Medulla oblongata (tissue), 1 donor: ENCODE measurements around the gene SIVA1.
A peak's percentile ranks its signal among the peaks of the same experiment; 100 is the strongest.

Source experiments
- DNase-seq: peaks from one replicate; pipeline ENCODE4 v3.0.0-alpha.2; 2015; ENCODE audit errors: extremely low spot score

Gene SIVA1

DNA sequence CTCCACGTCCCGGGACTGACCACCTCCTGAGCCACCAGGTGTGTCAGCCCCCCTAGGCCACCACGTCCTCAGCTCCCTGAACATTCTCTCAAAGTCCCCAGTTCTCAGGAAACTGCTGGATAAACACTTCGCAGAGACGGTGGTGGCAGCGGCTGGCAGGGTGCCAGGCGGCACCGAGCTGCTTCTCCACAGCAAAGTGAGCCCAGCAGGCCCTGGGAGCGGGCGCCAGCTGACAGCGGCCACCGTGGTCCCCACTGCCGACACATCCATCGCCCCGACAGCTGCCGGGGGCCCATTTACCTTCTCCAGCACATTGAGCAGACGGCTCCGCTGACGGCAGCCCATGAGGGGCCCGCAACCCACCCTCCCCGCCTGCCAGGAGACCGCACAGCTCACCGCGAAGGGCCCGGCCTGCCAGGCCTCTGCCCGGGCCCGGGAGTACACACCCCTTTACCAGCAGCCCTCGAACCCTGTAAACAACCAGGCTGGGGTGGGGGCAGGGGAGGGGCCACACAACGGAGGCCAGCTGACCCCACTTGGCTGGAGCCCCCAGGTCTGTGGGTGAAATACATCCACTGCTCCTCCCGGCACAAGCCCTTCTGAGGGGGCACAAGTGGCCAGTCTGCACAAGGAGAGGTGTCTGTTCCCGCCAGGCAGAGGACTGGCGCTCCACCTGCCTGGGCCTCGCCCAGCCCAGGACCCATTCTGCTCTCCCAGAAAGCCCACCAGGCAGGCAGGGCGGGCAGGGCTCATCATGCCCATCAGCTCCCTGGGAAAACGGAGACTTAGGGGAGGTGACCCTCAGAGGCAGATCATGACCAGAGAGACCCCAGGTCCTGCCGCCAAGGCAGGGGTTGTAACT, 32.1 kb downstream of the SIVA1 start:
- no peak for DNase-seq

DNA sequence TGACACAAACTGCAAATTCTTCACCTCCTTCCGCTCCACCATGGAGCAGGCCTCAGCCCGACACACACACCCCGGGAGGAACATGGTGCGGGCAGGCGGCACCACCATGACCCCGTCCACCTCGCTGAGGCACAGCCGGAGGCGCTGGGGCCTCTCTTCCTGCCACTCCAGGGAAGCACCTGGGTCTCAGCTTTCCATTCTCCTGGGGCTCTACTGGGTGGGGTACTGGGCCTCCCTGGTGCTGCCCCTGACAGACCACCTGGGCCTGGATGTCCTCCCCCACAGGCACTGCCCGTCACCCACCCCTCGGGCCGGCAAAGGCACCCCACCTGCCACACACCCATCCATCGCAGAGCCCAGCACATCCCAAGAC, 32.7 kb downstream of the SIVA1 start:
- no peak for DNase-seq

DNA sequence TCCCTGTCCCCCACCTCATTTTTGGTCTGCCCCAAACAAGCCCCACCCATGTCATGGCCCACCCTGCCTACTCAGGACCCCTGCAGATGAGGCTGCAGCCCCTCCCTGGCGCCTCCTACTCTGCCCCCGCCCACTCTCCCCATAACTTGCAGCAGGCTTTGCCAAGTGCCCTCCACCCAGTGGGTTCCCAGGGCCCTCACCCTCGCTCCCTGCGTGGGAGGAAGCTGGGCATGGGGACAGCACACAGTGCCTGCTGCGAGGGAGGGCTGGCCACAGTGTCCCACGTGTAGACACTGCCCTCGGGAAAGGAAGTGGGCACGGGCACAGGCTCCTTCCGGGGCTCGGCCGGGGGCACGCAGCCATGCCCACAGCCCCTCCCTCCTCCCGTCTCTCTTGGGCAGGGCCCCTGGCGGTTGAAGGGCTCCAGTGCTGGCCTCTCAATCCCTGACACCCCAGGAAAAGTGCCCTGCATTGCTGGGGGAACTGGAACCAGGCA, 33.2 kb downstream of the SIVA1 start:
- DNase-seq = peak; percentile 33

DNA sequence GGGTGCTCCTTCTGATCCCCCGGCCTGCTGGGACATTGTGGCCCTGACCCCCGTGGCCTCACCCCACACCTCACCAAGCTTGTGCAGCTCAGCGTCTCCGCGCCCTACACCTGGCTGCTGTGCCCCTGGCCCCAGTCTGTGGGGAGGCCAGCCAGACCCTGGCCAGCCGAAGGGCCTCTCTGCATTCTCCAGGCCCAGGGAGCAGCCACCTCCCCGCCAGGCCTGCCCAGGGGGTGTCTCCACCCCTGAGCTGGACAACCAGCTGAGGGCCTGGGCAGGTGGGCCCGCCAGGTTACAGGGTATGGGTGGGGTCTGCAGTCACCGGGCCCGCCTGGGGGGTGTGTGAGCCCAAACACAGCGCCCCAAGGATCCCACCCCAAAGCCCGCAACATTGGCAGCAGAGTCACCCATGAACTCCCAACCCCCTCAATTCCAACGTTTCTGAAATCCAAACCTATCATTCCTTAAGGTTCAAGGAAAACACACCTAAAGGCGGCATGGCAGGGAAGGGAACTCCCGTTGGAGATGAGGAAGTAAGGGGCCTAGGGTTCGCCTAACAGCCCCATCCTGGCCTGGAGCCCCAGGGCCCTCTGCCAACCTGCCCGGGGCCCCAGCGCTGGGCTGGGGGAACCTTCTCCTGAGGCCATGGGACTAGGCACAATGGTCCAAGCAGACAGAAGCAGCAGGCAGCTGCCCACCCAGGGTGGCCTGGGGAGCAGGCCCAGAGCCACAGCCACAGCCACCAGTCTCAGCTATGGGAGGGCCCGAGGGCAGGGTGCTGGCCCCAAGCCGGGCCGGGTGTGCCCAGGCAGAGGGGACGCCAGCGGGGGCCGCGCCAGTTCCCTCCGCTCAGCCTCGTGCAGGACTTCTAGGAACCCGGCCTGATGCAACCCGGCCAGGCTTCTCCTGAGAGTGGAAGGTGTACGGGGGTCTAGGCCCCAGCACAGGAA, 34.1 kb downstream of the SIVA1 start:
- DNase-seq = no peak

DNA sequence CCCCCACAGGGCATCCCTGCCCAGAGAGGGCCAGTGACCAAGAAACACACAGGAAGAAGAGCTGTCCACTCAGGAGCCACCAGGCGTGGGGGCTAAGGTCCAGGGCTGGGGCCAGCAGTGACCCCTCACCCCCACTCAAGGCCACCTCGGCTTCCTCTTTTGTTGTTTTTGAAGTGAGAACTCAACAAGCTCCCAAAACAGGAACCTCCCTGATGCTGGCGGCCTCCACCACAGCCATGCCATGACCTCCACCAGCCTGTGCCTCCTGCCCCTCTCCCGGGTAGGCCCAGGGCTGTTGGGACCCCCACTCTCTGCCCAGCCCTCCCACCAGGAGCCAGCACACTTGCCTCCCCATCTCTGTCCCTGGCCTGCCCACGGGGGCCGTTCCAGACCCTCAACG, 34.8 kb downstream of the SIVA1 start:
- no peak for DNase-seq

DNA sequence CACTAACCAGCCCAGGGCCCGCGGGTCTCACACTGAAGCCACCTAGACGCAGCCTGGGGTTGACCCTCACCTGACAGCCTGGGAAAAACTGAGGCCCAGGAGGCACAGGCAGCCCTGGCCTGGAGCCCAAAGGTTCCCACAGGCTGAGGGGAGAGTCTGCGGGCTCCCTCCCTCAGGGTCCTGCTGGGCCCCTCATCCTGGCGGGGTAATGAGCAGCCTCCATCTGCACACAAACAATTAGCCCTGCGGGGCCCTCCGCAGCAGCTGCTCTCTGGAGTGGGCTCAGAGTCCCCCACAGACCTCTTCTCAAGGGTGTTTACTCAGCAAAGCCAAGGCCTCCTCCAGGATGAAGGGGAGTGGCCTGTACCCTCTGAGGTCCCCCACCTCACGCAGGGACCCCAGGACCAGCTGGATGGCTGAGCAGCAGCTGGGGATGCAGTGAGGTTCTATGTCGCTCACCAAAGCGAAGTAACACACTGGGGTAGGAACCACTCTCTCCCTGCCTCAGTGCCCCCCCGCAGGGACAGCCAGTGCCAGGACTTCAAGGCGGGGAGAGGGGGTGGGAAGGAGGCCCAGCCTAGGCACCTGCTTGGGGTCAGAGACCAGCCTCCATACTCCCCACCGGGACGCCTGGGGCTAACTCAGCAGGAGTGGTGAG, 35.3 kb downstream of the SIVA1 start:
- DNase-seq = no peak

DNA sequence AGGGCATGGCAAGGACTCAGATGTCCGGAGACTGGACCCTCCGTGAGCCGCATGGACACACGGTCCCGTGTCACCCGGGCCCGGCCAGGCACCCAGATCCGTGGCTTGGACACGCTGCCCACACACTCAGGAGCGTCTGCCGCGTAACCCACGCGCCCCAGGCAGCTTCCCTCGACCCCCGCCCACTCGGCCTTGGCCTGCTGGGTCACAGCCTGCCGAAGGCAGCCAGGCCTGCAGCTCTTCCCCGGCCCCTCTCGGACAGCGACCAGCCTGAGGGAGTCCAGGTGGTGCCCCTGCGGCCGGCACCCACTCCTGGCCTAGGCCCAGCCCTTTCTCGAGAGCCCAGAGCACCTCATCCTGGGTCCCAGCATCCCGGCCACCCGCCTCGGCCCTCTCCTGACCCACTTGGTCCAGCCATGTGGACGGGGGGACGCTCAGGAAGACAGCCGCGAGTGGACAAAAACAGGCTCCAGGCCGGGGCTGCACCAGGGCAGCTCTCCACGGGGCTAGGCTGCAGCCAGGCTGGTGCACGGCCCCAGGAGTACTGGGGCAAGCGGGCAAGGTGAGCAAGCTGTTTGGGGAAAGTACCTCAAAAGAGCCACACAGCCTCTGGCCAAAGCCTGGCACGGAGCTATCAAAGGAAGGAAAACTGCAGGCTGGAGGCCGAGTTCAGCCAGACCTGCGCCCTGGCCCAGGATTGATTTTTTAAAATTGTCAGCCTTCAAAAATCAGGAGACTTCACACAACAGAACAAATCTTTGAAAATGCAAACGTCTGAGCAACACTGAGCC, 36.1 kb downstream of the SIVA1 start:
- no peak for DNase-seq

DNA sequence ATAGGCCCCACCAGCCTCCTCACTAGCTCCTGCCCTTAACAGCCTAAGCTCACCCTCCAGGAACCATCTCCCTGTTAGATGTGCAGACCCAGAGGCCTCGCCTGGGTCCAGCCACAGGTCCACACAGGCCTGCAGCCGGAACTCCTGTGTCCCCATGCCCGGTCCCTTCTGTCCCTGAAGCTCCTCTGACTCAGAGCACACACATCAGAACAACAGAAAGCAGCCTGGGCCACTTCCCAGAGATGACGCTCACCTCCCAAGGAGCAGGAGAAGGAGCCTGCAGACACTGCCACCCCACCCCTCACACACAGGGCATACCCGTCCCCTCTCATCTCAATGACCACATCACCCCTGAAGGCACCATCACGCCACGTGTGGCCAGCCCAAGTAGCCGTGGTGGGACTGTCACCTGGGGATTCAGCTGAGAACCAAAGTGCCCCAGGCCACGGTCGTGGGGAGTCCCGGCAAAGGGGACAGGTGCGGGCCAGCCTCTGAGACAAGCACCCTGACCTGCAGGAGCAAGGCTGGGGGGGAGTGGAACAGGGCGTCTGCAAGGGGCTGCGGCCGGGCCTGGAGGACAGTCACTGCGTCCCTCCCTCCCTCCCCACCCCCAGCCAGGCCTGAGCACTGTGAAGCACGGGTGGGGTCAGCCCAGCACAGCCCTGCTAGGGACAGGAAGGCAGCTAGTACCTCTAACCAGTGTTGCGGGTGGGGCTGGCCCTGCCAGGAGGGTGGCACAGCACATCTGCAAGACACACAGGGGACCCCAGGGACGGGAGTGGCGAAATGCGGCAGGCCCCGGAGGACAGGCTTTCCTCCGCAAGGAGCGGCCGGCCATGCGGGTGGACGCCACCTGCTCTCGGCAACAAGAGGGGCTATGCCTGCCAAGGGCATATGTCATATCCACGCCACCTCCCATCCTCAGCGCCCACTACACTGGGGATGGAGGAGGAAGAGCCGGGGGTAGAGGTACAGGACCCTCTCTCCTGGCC, 37.1 kb downstream of the SIVA1 start:
- DNase-seq = no peak

DNA sequence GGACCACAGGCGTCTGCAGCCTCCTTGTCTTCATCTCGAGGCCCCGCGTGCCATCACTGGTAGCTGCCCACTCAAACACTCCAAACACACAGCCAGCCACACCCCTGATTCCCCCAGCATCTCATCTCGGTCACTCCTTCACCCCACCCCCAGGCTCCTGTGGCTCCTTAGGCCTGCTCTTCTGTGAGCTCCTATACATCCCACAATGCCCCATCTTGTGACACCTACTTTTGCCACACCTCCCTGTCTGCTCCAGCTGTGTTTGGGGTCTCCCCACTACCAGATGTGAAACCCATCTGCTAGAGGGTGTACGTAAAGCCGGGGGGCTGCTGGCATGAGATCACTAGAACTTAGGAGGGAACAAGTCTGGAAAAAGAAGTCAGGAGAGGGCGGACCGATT, 38.5 kb downstream of the SIVA1 start:
- DNase-seq = no peak

DNA sequence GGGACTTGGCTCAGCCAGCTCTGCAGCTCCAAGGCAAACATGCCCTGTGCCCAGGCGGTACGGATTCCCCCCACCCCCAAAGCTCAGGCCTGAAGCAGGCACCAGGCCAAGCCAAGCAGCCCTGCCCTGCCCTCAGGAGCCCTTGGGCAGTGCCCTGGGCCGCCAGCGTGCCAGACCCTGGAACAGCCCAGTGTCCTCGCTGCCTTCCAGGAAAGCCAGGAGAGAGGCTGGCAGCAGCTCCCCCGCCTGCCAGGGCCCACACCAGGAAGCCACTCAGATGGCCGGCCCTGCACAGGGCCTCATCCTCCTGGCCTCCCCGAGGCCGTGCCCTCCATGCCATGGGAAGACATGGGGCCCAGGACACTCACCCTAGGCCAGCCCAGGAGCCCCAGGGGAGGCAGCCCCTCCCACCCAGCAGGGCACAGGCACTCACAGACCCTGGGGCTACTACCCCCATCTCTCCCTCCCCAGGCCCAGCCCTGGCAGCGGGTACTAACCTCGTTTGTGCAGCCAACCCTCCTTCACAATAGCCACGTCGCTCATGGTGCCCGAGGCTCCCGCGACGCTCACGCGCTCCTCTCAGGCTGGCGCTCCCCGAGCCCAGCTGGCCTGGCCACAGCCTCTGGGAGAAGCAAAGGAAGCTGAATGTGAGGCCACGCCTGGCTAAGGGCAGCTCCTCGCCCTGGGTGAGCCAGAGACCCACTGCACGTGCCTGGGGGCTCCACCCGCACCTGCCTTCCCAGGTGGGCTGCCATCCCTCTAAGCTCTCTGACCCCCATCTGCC, 39.3 kb downstream of the SIVA1 start:
- no peak for DNase-seq

DNA sequence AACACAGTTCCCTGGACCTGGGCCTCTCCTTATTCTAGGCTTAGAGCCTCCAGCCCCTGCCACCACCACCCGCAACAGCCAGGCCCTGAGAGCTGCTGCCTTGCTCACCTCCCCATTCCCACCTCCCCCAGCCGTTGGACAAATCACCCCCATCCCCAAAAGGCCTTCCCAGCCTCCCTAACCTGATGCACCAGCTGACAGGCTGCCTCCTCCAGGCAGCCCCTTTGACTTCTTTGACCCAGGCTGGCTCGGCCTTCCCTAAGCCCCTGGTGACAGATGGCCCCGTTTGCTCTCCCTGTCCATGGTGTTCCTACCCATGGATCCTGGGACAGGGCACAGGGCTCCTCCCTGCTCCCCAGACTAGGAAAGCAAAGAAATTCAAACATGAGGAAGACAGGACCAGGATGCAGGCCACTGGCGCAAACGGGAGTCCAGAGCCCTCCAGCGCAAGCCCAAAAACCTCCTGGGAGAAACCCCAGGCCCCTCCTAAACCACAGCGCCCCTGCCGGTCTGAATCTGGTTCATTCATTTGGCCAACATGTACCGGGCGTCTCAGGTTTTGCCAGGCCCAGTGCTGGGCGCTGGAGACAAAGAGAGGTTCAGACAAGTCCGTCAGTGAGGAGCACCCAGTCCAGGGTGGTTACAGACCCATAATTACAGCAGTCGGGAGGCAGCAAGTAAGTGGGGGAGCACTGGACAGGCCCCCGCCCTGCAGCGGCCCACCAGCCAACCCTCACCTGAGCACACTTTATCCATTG, 40.2 kb downstream of the SIVA1 start:
- no peak for DNase-seq

DNA sequence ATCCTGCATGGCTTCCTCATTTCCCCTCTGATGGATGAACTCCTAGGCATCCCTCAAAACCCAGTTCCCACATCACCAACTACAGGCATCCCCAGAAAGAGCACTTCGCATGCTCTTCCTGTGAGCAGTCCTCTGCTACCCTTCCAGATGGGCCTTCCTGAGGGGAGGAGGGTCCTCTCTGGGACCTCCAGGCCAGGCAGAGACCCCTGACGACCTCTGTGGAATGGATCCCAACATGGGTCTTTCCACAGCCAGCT, 40.7 kb downstream of the SIVA1 start:
- no peak for DNase-seq

DNA sequence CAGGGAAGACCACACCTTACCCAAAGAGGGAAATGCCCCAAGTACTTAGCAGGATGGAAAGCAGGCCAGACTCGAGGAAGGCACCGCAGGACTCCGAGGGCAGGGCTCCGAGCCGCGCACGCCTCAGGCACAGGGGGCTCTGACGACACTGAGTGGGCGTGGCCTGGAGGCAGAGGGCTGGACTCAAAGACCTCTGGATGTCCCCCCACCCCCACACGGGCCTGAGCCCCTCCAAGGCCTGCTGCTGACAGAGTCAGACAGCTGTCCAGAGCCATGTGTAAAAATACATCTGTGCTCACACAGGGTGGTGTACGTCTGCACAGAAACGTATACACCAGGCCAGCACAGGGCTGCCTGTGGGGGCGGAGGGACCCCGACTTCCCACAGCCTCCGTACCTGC, 41.2 kb downstream of the SIVA1 start:
- no peak for DNase-seq

DNA sequence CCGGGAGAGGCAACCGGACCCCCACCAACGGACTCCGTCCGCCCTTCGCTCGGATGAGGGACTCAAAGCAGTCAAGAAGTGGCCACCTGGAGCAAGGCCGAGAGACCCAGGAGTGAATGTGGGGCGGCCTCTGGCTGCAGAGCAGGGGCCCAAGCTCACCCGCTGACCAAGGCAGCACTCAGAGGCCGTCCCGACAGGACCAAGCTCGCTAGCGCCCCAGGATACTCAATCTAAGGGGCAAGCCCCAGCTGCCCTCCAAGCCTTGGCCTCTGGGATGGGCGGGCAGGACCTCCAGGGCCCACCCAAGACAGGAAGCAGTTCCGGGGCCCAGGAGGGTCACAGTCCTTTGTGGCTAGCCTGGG, 41.7 kb downstream of the SIVA1 start:
- DNase-seq = peak; percentile 30

DNA sequence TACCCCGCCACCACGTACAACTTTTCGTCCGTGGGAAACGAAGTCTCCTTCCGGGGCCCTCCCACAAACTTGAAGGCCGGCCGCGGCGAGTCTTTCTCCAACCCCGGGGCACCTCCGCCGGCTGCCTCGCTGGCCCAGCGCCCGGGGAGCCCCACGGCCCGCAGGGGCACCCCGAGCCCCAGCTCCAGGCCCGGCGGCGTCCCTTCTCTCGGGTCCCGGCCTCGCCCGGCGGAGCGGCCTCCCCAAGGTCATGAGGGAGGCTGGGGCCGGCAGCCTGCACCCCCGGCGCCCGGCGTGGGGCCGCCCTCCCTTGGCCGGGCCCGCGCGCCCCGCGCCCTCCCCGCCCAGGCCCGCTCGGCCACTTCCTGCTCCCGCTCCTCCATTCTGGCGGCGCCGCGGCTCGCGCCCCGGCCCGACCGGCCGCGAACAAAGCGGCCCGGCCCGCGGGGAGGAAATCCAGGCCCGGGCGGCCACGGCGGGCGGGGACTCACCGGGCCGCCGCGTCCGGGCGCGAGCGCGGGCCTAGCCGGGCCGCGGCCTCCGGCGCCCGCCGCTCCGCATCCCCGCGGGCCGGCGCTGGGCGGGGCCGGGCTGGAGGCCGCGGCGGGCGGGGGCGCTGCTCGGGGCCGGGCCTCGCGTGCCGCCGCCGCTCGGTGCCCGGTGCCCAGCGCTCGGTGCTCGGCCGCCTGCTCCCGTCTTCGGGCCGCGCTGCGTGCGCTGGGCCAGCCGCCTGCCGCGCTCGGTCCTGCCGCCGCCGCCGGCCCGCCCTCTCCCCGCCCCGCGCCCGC, 42.2 kb downstream of the SIVA1 start, which contains the start of gene AKT1:
Gene AKT1 (minus strand): TSS at position 756 of the 788 bp plus-strand sequence. CDS start 3,105 bp downstream, outside the sequence.
- no peak for DNase-seq

DNA sequence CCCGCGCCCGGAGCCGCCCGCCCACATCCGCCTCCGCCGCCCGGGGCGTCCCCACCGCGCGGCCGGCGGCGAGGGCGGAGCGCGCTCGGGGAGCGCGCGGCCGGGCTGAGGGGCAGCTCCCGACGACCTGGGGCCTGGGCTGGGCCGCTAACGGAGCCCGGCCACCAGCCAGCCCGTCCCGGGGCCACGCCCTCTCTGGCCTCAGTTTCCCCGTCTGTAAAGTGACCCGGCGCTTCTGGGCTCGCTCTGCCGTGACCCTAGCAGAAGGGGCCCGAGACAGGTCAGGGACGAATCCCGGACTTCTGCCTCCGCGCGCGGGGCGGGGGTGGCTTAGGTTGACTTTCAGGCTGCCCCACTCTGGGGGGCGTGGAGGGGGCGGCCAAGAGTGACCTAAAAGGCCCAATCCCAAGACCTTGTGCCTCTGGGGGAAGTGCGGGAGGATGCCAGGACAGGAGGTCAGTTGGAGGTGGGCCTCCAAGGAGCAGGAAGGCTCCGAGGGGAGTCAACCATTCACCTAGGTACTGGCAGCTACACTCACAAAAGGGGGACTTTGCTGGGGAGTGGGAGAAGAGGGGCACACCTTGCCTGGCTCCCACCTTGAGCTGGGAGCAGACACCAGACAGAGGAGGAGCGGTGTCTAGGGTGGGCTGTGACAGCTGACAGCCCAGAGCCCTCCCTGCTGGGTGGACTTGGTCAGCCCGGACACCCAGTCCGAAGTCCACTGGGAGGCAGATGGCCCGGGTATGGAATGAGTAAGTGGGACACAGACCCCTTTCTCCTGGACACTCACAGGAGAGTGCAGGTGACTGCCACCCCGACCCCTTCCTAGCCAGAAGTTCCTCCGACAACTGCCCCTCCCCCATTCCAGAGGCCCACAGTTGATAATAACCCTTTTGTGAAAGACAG, 43.1 kb downstream of the SIVA1 start:
- peak; percentile 38 for DNase-seq

DNA sequence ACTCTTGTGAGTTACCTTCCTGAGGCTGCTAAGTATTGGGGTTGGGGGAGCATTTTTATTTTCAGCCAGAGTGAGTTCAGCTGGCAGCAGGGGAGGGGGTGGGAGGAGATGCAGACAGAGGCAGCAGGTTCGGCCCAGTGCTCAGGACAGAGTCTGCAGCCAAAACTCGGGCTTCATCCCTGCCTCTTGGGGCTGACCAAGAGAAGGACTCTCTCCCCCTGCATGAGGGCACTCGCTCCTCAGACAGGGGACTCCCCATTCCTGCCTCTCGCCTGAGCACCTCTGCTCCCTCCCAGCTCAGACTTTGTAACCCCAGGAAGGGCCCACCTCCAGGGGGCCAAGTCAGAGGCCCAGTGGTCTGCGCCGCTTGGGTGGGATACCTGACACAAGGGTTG, 43.7 kb downstream of the SIVA1 start:
- no peak for DNase-seq
